Panc1 (cell line): Measurements from ENCODE around the gene ADCY2.

Experiments used
- POLR2AphosphoS5 ChIP-seq: IDR thresholded peaks from 2 replicates; pipeline ENCODE4 v1.6.1; 2012; ENCODE audit warnings: mild to moderate bottlenecking, low read depth, low read length, moderate library complexity
- TCF7L2 ChIP-seq: IDR thresholded peaks from 2 replicates; pipeline ENCODE4 v1.6.1; 2011; ENCODE audit warnings: mild to moderate bottlenecking, low read depth, low read length, inconsistent platforms
- TF ChIP-seq, protein P1 (sequence below): fragments of 450-650 bp; IDR thresholded peaks from 2 replicates; pipeline ENCODE4 v1.5.1; 2017; ENCODE audit warnings: mild to moderate bottlenecking
- TF ChIP-seq, protein P2 (sequence below), 2 experiments: IDR thresholded peaks; 2 replicates each; pipeline ENCODE4 v1.6.1; 2011 to 2012; ENCODE audit warnings: low read depth in 2 of 2, control low read depth in 1 of 2, low read length in 1 of 2, mild to moderate bottlenecking in 1 of 2, moderate library complexity in 1 of 2; ENCODE audit not compliant: insufficient read depth in 1 of 2

DNA sequence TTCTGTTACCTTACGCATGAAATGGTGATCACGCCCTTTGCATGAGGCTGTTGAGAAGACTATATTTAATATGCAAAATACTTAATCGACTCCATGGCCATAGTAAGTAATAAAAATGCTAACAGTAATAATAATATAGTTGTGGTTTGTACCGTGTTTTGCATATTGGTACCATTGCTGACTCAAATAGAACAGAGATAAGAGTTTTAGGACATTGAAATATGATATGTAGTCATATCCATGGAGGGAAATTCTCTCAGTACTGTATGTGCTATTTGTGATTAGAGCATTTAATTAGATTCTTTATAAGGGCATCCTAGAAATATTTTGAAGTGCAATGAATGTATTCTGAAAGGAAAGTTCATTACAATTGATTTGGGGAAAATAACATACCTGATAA lies 413.1 kb downstream of the ADCY2 start:
- TF ChIP-seq TCF7L2 (no peak), POLR2AphosphoS5 (no peak)
- TF ChIP-seq, protein P1, sequence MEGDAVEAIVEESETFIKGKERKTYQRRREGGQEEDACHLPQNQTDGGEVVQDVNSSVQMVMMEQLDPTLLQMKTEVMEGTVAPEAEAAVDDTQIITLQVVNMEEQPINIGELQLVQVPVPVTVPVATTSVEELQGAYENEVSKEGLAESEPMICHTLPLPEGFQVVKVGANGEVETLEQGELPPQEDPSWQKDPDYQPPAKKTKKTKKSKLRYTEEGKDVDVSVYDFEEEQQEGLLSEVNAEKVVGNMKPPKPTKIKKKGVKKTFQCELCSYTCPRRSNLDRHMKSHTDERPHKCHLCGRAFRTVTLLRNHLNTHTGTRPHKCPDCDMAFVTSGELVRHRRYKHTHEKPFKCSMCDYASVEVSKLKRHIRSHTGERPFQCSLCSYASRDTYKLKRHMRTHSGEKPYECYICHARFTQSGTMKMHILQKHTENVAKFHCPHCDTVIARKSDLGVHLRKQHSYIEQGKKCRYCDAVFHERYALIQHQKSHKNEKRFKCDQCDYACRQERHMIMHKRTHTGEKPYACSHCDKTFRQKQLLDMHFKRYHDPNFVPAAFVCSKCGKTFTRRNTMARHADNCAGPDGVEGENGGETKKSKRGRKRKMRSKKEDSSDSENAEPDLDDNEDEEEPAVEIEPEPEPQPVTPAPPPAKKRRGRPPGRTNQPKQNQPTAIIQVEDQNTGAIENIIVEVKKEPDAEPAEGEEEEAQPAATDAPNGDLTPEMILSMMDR = no peak
- TF ChIP-seq, protein P2, sequence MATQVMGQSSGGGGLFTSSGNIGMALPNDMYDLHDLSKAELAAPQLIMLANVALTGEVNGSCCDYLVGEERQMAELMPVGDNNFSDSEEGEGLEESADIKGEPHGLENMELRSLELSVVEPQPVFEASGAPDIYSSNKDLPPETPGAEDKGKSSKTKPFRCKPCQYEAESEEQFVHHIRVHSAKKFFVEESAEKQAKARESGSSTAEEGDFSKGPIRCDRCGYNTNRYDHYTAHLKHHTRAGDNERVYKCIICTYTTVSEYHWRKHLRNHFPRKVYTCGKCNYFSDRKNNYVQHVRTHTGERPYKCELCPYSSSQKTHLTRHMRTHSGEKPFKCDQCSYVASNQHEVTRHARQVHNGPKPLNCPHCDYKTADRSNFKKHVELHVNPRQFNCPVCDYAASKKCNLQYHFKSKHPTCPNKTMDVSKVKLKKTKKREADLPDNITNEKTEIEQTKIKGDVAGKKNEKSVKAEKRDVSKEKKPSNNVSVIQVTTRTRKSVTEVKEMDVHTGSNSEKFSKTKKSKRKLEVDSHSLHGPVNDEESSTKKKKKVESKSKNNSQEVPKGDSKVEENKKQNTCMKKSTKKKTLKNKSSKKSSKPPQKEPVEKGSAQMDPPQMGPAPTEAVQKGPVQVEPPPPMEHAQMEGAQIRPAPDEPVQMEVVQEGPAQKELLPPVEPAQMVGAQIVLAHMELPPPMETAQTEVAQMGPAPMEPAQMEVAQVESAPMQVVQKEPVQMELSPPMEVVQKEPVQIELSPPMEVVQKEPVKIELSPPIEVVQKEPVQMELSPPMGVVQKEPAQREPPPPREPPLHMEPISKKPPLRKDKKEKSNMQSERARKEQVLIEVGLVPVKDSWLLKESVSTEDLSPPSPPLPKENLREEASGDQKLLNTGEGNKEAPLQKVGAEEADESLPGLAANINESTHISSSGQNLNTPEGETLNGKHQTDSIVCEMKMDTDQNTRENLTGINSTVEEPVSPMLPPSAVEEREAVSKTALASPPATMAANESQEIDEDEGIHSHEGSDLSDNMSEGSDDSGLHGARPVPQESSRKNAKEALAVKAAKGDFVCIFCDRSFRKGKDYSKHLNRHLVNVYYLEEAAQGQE (IDR thresholded peaks at IDR 0.05; ENCODE audit: insufficient read depth in 1 of 2, low read depth in 2 of 2, low read length in 1 of 2) = no peak
